ENCODE data around the gene C10orf95. TPM values are rescaled to one million over a fixed set of nuclear protein-coding genes. Genes with fewer than 3 reads are reported as not detected.

Gene C10orf95
- total and polyA plus RNA-seq, 10 of the 15 experiments (the other 5 are each of a cell fraction or from before 2014, with no cell fraction given) = 0.06 to 1.1 (median 0.31) TPM

DNA sequence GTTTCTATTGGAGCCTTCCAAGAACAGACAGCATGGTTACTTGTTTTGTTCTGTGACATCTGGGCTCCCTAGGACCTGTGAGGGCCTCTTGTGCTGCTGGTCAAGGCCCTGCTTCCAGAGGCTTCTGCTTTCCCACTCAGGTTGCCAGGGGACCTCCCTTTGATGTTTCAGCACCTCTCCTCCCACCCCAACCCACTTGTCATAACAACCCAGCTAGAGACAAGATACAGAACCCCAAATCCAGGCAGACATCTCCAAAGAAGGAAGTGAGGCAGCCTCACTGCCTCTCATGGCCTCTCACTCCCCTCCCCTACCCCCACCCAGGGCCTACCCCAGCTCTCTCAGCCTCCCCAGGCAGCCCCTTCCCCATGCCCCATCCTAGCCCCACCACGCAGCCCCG is 44.5 kb downstream of the C10orf95 start:
- no peak overlapping the region for H2AFZ ChIP-seq (ENCODE audit: control insufficient read depth, low read depth, low read length)
- TF ChIP-seq MTA3 (IDR thresholded peaks at IDR 0.05; ENCODE audit: borderline replicate concordance, low read length) (0 out of 2 replicates have a peak, but pooled peaks have one; percentile 8), TAF1 (IDR thresholded peaks at IDR 0.05; ENCODE audit: borderline replicate concordance, low read depth, low read length) (no peak)
- no peak for DNase-seq (ENCODE audit: low read depth, low spot score)
- no peak for FAIRE-seq
- BruUV-seq (replicated peaks) = no TSS peak
- ChIA-PET RAD21 (ENCODE audit: unreplicated experiment) (interaction anchor here (0.7 to 1.3 kb wide), 4 partner anchors 14 to 157 kb away, joined by 3 to 4 read pairs (median 3); partner anchors contain the start of gene FBXL15), POLR2A (interaction anchor here (0.6 kb wide), 2 partner anchors 46 to 50 kb away, joined by 4 read pairs; no protein-coding TSS in a partner anchor), CTCF (interaction anchor here (0.8 to 12.1 kb wide), 5 partner anchors 13 to 237 kb away, joined by 5 to 69 read pairs (median 5); no protein-coding TSS in a partner anchor), SMC1A (ENCODE audit: uncharacterized antibody, unreplicated experiment) (interaction anchor here (1.6 kb wide), 1 partner anchor 13 kb away, joined by 5 read pairs; no protein-coding TSS in a partner anchor)
- in situ Hi-C loops (cut with MboI) (loop anchor here (5.0 kb wide), 1 partner anchor 180 kb away; the partner anchor contains the start of gene ELOVL3), intact Hi-C loops (cut with micrococcal nuclease; ENCODE audit: unreplicated experiment) (no loop called here)
- H3K4me3 ChIP-seq = no peak overlapping the region
- peaks cover 4% of the 10 kb centered on the region; the same call in 1 of the 2 replicates for H4K20me1 ChIP-seq (ENCODE audit: control insufficient read depth, insufficient read depth)
- no CpG with 5 or more reads among the region's 2 CpGs for WGBS (ENCODE audit: insufficient coverage, insufficient replicate concordance, low lambda C conversion rate, missing lambda C conversion rate)
- no peak for ATAC-seq
- no peaks in the 10 kb centered on the region for H3K9me3 ChIP-seq (replicated peaks; ENCODE audit: control insufficient read depth, insufficient read depth, low read length)
- H3K27ac ChIP-seq (ENCODE audit: control insufficient read depth, insufficient read depth) = no peak overlapping the region
- no peaks in the 10 kb centered on the region for H3K4me1 ChIP-seq (ENCODE audit: control insufficient read depth, insufficient read depth, low read length)
- H3K4me2 ChIP-seq (ENCODE audit: control insufficient read depth, insufficient read depth) = no peak overlapping the region
- H3K79me2 ChIP-seq (ENCODE audit: control insufficient read depth, insufficient read depth, low read length) = no peaks in the 10 kb centered on the region
- H3K36me3 ChIP-seq (ENCODE audit: control insufficient read depth in 2 of 2, insufficient read depth in 2 of 2, low read length in 1 of 2) = peaks cover 3 to 7% of the 10 kb centered on the region in 2 experiments; a peak in 3 of 4 replicates
- H3K27me3 ChIP-seq (replicated peaks in 1 of 2; ENCODE audit: control insufficient read depth in 2 of 2, insufficient read depth in 2 of 2, low read length in 1 of 2) = peaks cover 17 to 21% of the 10 kb centered on the region in 2 experiments
- H3K9ac ChIP-seq (ENCODE audit: control insufficient read depth, insufficient read depth, low read length) = no peak overlapping the region

- no peak overlapping the region for H3K27ac ChIP-seq (ENCODE audit: control insufficient read depth, insufficient read depth)
- DNase-seq (ENCODE audit: low read depth, low spot score) (no peak), FAIRE-seq (no peak), ATAC-seq (peak; percentile 9)
- H3K36me3 ChIP-seq (ENCODE audit: control insufficient read depth in 2 of 2, insufficient read depth in 2 of 2, low read length in 1 of 2) = peaks cover 11 to 17% of the 10 kb centered on the region in 2 experiments; a peak in 3 of 4 replicates
- CTCF ChIA-PET = interaction anchor here (0.6 to 12.1 kb wide), 6 partner anchors 11 to 236 kb away, joined by 3 to 69 read pairs (median 5); partner anchors contain the start of gene FBXL15
- WGBS (ENCODE audit: insufficient coverage, insufficient replicate concordance, low lambda C conversion rate, missing lambda C conversion rate) = 41% methylated on average over 6 of the region's 6 CpGs
- RAD21 ChIA-PET (ENCODE audit: unreplicated experiment) = interaction anchor here (0.8 kb wide), 1 partner anchor 74 kb away, joined by 3 read pairs; no protein-coding TSS in a partner anchor
- BruUV-seq (replicated peaks) = no TSS peak
- H3K4me2 ChIP-seq (ENCODE audit: control insufficient read depth, insufficient read depth) = no peak overlapping the region
- H3K9ac ChIP-seq (ENCODE audit: control insufficient read depth, insufficient read depth, low read length) = no peak overlapping the region
- in situ Hi-C loops (cut with MboI) = loop anchor here (5.0 kb wide), 1 partner anchor 178 kb away; the partner anchor contains the start of gene ELOVL3
- intact Hi-C loops (cut with micrococcal nuclease; ENCODE audit: unreplicated experiment) = no loop called here
- no peaks in the 10 kb centered on the region for H3K4me1 ChIP-seq (ENCODE audit: control insufficient read depth, insufficient read depth, low read length)
- no peaks in the 10 kb centered on the region for H3K9me3 ChIP-seq (replicated peaks; ENCODE audit: control insufficient read depth, insufficient read depth, low read length)
- H3K27me3 ChIP-seq (replicated peaks in 1 of 2; ENCODE audit: control insufficient read depth in 2 of 2, insufficient read depth in 2 of 2, low read length in 1 of 2) = peaks cover 8 to 14% of the 10 kb centered on the region in 2 experiments; a peak in 3 of 4 replicates
- SMC1A ChIA-PET (ENCODE audit: uncharacterized antibody, unreplicated experiment) = interaction anchor here (1.6 kb wide), 1 partner anchor 11 kb away, joined by 5 read pairs; no protein-coding TSS in a partner anchor
- H2AFZ ChIP-seq (ENCODE audit: control insufficient read depth, low read depth, low read length) = no peak overlapping the region
- H3K4me3 ChIP-seq = no peak overlapping the region
- POLR2A ChIA-PET = interaction anchor here (1.5 kb wide), 1 partner anchor 10 kb away, joined by 6 read pairs; the partner anchor contains the start of gene NFKB2
- TF ChIP-seq SMC3 (IDR thresholded peaks at IDR 0.05; ENCODE audit: borderline replicate concordance, low read length) = no peak
- TF ChIP-seq ATF2 (IDR thresholded peaks at IDR 0.05; ENCODE audit: low read length) = 0 out of 2 replicates have a peak, but pooled peaks have one; percentile 17
- TF ChIP-seq JUNB (IDR thresholded peaks at IDR 0.05) = no peak
- peak; percentile 63 for TF ChIP-seq POLR2A (IDR thresholded peaks at IDR 0.05; ENCODE audit: low read depth, low read length)
- peak; percentile 75 for TF ChIP-seq POLR2AphosphoS5 (IDR thresholded peaks at IDR 0.05; ENCODE audit: low read length)
- 0 out of 2 replicates have a peak, but pooled peaks have one; percentile 2 for TF ChIP-seq BCL11A (IDR thresholded peaks at IDR 0.05; ENCODE audit: low read depth, low read length)
- peak; percentile 43; the same call in 1 of the 2 replicates for TF ChIP-seq ZBED1 (IDR thresholded peaks at IDR 0.05; ENCODE audit: borderline replicate concordance)
- no peaks in the 10 kb centered on the region for H3K79me2 ChIP-seq (ENCODE audit: control insufficient read depth, insufficient read depth, low read length)
- peaks cover 4% of the 10 kb centered on the region; the same call in 1 of the 2 replicates for H4K20me1 ChIP-seq (ENCODE audit: control insufficient read depth, insufficient read depth)
Measured at GRCh38 chr10:102405632-102406031, 45.7 kb downstream of the C10orf95 start.
